OCI-LY1 (cell line): ENCODE results near the gene MAPK8IP3.

ENCODE experiments used
- CTCF ChIP-seq: fragments of 200-600 bp; sonication (generic), shearing (Covaris generic); IDR thresholded peaks from 2 replicates; pipeline ENCODE4 v1.5.1; 2017; ENCODE audit warnings: mild to moderate bottlenecking, antibody characterized with exemption, low read length, moderate library complexity, mixed read lengths
- EZH2 ChIP-seq: fragments of 200-600 bp; sonication (generic), shearing (Covaris generic); IDR thresholded peaks from 2 replicates; pipeline ENCODE4 v1.8.0; 2017; ENCODE audit warnings: borderline replicate concordance, mixed run types, mild to moderate bottlenecking, antibody characterized with exemption, low read length, moderate library complexity, mixed read lengths

- TF ChIP-seq CTCF (no peak), EZH2 (no peak)
These were observed 79.2 kb downstream of the MAPK8IP3 start for GRCh38 chr16:1784977-1785845.
